A549 treated with DMSO at 1 μM for 4 hours (cell line): ENCODE results near the gene VIP. TPM values are rescaled to one million over a fixed set of nuclear protein-coding genes. Genes with fewer than 3 reads are reported as not detected.

Source experiments
- total RNA-seq: library from RNA; stranded (reverse); fragments of 200-300 nt; extraction: Qiagen RNA extraction; gene quantifications from 5 replicates; pipeline ENCODE4 v1.2.3, GENCODE V29; 2022; ENCODE audit warnings: low read depth

The VIP gene
- total RNA-seq = not detected in 5 replicates

GRCh38 chr6:152750694-152751093 is at the start of gene VIP:
TSS of gene VIP (plus strand) at chr6:152750797. CDS start at chr6:152752178, 1,381 bp downstream.

Other genes starting within 250 kb of the VIP start
- 42.6 to 54.0 TPM (median 50.1 TPM) in 5 replicates for gene SYNE1, start 113.4 kb upstream of the VIP start, total RNA-seq
- 0.03 to 0.12 TPM (median 0.05 TPM) in 3 of 5 replicates, not detected in the others for gene MYCT1, start 52.9 kb upstream of the VIP start, total RNA-seq
- gene FBXO5, start 232.2 kb downstream of the VIP start, total RNA-seq = 18.8 to 24.3 TPM (median 21.9 TPM) in 5 replicates